Activated T-cell treated with anti-CD3 and anti-CD28 coated beads, Interleukin-2, amount 50 U/mL, for 24 hours (primary cell): ENCODE measurements around the gene RNF148.

Experiments used
- DNase-seq: peaks from one replicate; pipeline ENCODE4 v3.0.0-alpha.2; 2020
- H3K27ac Mint-ChIP-seq: 2 replicates; pipeline ENCODE4 v1.8.0; 2020; ENCODE audit warnings: mild to moderate bottlenecking, mixed read lengths
- H3K27me3 Mint-ChIP-seq: 2 replicates; pipeline ENCODE4 v1.8.0; 2020; ENCODE audit warnings: mixed read lengths
- H3K36me3 Mint-ChIP-seq: 2 replicates; pipeline ENCODE4 v1.8.0; 2020; ENCODE audit warnings: low read depth, mixed read lengths
- H3K4me1 Mint-ChIP-seq: 2 replicates; pipeline ENCODE4 v1.8.0; 2020; ENCODE audit warnings: low read depth, mixed read lengths
- H3K4me3 Mint-ChIP-seq: 2 replicates; pipeline ENCODE4 v1.8.0; 2020; ENCODE audit warnings: mild to moderate bottlenecking, moderate library complexity, mixed read lengths
- H3K9me3 Mint-ChIP-seq: 2 replicates; pipeline ENCODE4 v1.8.0; 2020; ENCODE audit warnings: mixed read lengths

The RNF148 gene, protein sequence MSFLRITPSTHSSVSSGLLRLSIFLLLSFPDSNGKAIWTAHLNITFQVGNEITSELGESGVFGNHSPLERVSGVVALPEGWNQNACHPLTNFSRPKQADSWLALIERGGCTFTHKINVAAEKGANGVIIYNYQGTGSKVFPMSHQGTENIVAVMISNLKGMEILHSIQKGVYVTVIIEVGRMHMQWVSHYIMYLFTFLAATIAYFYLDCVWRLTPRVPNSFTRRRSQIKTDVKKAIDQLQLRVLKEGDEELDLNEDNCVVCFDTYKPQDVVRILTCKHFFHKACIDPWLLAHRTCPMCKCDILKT

DNA sequence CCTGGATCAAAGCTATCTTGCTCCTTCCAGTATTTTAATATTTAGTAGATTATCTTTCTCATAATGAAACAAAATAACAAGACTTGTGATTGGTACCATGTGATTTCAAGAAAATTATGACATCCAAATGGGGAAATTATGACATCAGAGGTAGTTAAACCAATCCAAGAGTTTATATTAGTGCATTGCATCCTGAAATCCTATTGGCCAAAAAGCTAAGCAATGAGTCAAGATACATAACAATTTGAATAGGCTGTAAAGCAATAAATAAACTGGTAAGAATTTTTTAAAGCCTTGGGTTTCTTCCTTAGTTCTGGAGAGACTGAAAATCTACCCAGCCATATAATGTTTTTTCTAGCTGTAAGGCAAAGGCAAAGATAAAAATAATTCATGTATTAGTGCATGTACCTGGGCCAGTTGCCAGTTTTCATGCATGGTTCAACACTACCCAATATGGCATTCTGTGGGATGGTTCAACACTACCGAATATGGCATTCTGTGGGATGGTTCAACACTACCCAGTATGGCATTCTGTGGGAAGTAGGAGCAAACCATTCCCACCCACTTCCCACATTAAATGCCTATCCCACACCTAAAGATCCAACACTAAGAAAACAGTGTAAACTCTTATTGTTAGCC, at the start of gene RNF148:
RNF148 (minus strand) TSS at position 51 of the 639 bp plus-strand sequence. CDS start 172 bp downstream, outside the sequence.
- Mint-ChIP-seq H3K27ac (no peak within 1 kb of the TSS), H3K36me3 (no peaks in the 10 kb centered on the region), H3K4me1 (no peaks in the 10 kb centered on the region), H3K9me3 (peaks cover 21% of the 10 kb centered on the region), H3K4me3 (no peak within 1 kb of the TSS), H3K27me3 (no peaks in the 10 kb centered on the region)
- DNase-seq, result no peak

DNA sequence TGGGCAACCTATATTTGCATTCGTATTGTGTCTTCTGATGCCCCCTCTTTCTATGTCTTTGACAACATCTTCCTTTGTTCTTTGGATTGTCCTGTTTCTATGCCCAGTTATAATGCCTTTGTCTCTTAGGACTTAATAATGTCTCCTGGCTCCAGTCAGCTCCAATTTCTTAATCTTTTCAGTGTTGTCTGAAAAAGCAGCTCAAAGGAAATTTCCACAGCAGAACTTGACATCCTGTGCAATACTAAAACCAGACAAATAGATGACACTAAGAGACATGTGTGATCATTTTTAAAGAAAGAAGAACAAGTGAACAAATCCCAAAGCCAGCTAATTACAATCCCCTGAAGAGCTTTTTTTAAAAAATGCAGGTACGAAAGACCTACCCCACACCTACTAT, 47.7 kb upstream of the RNF148 start:
- peaks cover 9% of the 10 kb centered on the region for H3K9me3 Mint-ChIP-seq
- no peaks in the 10 kb centered on the region for H3K27me3 Mint-ChIP-seq
- H3K36me3 Mint-ChIP-seq, result no peaks in the 10 kb centered on the region
- no peak overlapping the region for H3K27ac Mint-ChIP-seq
- H3K4me1 Mint-ChIP-seq, result no peaks in the 10 kb centered on the region
- no peak for DNase-seq
- H3K4me3 Mint-ChIP-seq, result no peak overlapping the region

DNA sequence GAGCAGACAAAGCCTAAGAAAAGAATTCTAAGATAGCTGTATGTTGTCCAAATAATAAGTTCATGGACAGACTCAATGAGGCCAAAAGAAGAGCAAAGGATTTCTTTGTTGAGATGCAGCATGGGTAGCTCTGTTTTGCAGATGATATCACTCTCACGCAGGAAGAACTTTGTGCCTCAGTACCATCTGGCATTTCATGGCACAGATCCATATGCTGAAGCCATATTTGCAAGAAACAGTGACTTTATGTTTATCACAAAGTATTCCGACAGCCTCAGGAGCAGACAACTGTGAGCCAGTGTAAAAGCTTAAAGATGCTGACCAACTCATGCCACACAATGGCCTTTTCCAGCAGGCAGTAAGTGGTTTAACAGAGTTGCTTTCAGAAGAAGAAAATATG, 45.5 kb upstream of the RNF148 start:
- no peak overlapping the region for H3K27ac Mint-ChIP-seq
- H3K27me3 Mint-ChIP-seq, result no peaks in the 10 kb centered on the region
- H3K4me1 Mint-ChIP-seq, result no peaks in the 10 kb centered on the region
- peaks cover 9% of the 10 kb centered on the region for H3K9me3 Mint-ChIP-seq
- DNase-seq, result no peak
- no peak overlapping the region for H3K4me3 Mint-ChIP-seq
- no peaks in the 10 kb centered on the region for H3K36me3 Mint-ChIP-seq

DNA sequence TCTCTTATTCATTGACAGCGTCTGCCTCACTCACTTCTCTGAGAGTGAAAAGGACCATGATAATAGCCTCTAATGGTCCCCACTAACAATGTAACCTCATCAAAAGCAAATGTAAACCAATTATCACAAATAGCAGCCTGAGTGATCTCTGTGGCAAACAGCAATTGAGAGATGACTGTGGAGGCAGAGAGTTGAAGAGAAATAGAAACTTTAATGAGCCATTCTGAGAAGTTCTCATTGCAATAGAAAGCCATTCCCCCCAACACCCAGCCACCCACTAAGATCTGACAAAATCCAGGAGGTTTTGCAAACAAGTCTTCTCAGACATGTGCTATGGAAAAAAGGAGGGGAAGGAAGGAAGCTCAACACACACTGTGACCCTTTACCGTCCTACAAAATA, 44.2 kb upstream of the RNF148 start:
- no peaks in the 10 kb centered on the region for H3K36me3 Mint-ChIP-seq
- no peak overlapping the region for H3K4me3 Mint-ChIP-seq
- H3K27ac Mint-ChIP-seq, result no peak overlapping the region
- no peak for DNase-seq
- no peaks in the 10 kb centered on the region for H3K4me1 Mint-ChIP-seq
- H3K9me3 Mint-ChIP-seq, result peaks cover 9% of the 10 kb centered on the region
- H3K27me3 Mint-ChIP-seq, result no peaks in the 10 kb centered on the region

DNA sequence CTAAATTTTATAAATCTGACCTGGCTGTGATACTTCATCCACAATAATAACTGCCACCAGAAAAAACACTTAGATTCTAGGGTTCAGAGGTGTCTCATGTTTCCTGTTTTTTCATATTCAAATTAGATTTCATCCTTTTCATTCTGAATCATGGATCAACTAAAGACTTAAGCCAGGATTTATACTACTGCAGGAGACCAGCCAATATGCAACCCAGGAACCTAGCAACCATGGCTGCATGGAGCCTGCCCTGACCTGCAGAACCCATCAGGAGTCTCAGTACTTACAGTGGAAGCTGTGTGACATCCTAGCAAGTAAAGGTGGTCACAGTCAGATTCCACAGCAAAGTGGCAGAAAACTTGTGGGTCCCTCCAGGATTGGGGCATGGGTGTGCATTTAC, 40.5 kb upstream of the RNF148 start:
- Mint-ChIP-seq H3K36me3 (no peaks in the 10 kb centered on the region), H3K4me3 (no peak overlapping the region), H3K9me3 (peaks cover 9% of the 10 kb centered on the region), H3K4me1 (no peaks in the 10 kb centered on the region), H3K27ac (no peak overlapping the region), H3K27me3 (no peaks in the 10 kb centered on the region)
- no peak for DNase-seq

DNA sequence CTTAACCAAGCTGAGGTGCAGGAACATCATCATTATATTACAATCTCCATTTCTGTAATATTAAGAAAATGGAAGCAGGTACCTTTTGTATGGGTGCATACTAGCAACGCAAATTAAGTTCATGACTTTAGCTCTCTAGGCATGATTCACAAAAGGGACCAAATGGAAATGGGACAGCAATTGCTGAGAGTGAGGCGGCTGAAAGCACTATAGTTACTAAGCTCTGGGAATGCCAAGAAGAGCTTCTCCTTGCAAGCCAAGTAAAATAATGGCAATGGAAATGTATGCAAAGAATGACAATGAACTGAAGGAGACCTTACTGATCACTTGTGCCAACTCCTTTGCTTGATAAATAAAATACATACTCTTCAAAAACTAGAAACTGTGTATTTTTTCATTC, 36.2 kb upstream of the RNF148 start:
- Mint-ChIP-seq H3K4me1 (no peaks in the 10 kb centered on the region), H3K9me3 (peaks cover 4% of the 10 kb centered on the region), H3K27me3 (no peaks in the 10 kb centered on the region), H3K27ac (no peak overlapping the region), H3K4me3 (no peak overlapping the region), H3K36me3 (no peaks in the 10 kb centered on the region)
- DNase-seq, result no peak

DNA sequence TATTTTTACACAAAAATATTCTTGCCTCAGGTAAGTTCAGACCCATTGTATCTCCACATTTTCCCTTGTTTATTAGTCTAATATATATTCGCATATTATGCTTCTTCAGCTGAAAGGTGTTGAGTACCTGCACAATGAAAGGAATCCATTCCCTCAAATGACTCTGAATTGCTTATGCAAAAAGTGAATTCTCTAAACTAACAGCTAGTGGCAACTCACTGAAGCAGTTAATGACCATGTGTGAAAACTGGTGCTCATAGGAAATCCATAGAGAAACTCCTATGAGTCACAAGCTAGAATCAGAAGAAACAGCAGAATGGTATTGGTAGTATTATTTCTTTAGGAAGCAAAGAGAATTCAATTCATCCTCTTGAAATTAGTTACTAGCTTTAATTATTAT, 33.5 kb upstream of the RNF148 start:
- Mint-ChIP-seq H3K4me3 (no peak overlapping the region), H3K27me3 (no peaks in the 10 kb centered on the region), H3K4me1 (no peaks in the 10 kb centered on the region), H3K27ac (no peak overlapping the region), H3K36me3 (no peaks in the 10 kb centered on the region), H3K9me3 (peaks cover 9% of the 10 kb centered on the region)
- no peak for DNase-seq

DNA sequence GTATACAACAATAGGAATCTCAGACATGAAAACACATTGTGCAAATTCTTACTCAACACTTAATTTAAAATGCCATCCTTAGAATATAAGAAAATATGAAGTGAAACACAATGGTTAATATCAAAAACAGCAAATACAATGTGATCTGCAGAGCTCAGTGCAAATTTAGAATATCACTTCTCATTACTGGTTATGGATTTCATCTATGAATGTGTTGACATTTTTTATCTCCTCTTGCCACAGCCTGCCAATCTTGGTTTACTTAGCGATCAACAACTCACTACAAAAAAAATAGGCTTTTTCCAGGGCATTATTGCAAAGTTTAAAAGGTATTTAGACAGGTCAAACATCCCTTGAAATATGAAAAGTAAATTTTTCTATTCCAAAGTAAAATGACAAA, 25.0 kb upstream of the RNF148 start:
- H3K36me3 Mint-ChIP-seq, result no peaks in the 10 kb centered on the region
- H3K4me3 Mint-ChIP-seq, result no peak overlapping the region
- H3K9me3 Mint-ChIP-seq, result peaks cover 15% of the 10 kb centered on the region
- H3K27me3 Mint-ChIP-seq, result no peaks in the 10 kb centered on the region
- no peaks in the 10 kb centered on the region for H3K4me1 Mint-ChIP-seq
- no peak overlapping the region for H3K27ac Mint-ChIP-seq
- DNase-seq, result no peak

DNA sequence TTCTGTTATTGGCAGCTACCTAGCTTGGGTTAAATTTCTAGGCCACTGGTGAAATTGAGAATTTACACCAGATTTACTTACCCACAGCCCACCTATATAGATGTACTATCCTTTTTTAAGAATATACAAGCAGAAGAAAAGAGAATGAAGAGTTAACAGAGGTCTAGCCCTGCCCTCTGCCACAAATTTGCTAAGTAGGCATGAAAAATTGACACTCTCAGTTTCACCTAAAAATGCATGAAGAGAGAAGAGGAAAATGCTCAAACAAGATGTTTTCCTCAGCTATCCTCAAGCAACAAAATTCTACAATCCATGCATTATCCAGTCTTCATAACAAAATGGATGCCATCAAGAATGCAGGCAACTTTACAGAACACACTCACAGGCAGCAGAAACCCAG, 24.6 kb upstream of the RNF148 start:
- Mint-ChIP-seq H3K4me1 (no peaks in the 10 kb centered on the region), H3K27me3 (no peaks in the 10 kb centered on the region), H3K27ac (no peak overlapping the region), H3K4me3 (no peak overlapping the region), H3K9me3 (peaks cover 15% of the 10 kb centered on the region), H3K36me3 (no peaks in the 10 kb centered on the region)
- DNase-seq, result no peak

DNA sequence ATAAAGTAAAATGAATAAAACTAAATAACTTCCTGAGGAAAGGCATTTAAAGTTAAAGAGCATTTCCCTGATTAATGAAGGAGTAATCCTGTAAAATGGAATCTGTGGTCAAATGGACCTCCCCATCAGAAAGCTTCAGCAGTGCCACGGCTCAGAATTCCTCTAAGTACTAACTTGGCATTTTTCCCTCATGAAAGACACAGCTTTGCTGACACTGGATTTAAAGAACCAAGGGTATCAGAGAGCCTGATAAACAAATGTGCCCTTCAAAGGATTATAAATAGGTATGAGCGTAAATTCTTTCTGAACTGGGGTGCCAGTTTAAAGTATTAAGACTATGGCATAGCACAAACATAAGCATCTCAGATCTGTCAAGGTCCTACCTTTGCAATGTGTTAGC, 24.2 kb upstream of the RNF148 start:
- Mint-ChIP-seq H3K36me3 (no peaks in the 10 kb centered on the region), H3K27me3 (no peaks in the 10 kb centered on the region), H3K27ac (no peak overlapping the region), H3K4me1 (no peaks in the 10 kb centered on the region), H3K9me3 (peaks cover 15% of the 10 kb centered on the region), H3K4me3 (no peak overlapping the region)
- DNase-seq, result no peak

DNA sequence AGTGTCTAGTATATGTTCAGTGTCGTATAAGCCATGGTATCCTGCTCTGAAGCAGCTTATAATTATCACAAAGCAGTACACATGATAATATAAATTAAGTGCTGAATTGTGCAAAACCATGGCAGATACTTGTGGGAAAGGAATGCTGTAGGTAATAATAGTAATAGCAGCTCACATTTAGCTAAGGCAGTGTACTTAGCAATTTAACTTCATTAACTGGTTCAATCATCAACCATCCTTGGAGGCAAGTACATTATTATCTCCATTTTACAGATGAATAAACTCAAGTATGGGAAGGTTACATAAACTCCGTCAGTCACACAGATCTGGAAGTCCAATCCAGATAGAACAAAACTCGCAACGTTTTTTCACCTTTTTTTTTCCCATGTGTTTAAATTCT, 21.6 kb upstream of the RNF148 start:
- H3K27me3 Mint-ChIP-seq, result no peaks in the 10 kb centered on the region
- no peak overlapping the region for H3K27ac Mint-ChIP-seq
- peaks cover 11% of the 10 kb centered on the region for H3K9me3 Mint-ChIP-seq
- no peaks in the 10 kb centered on the region for H3K4me1 Mint-ChIP-seq
- DNase-seq, result no peak
- H3K36me3 Mint-ChIP-seq, result no peaks in the 10 kb centered on the region
- H3K4me3 Mint-ChIP-seq, result no peak overlapping the region

DNA sequence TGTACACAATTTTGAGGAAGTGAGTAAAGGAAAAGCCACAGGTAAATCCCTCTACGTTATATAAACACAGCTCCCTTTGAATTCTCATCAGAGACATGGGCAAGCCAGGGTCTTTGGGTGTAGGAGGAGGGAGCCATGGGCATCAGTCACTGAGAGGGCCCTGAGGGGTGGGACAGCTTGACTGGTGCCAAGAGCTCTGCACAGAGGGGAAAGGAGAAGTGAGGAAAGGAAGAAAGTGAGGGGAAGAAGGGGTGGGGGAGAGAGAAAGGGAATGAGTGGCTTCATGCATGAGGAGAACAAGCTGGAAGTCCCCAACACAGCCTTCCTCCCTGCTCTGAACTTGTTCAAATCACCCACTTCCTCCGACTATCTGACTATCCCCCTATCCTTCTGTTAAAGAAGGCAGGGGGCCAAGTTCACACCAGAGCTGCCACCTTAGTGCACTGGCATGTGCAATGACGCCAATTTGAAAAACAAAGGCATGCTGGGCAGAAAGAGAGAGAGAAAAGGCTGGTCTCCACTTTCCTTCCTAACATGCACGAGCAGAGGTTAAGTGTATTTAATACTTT, 16.4 kb upstream of the RNF148 start:
- Mint-ChIP-seq H3K9me3 (no peaks in the 10 kb centered on the region), H3K27me3 (no peaks in the 10 kb centered on the region), H3K27ac (no peak overlapping the region), H3K4me3 (no peak overlapping the region), H3K4me1 (no peaks in the 10 kb centered on the region), H3K36me3 (no peaks in the 10 kb centered on the region)
- no peak for DNase-seq

DNA sequence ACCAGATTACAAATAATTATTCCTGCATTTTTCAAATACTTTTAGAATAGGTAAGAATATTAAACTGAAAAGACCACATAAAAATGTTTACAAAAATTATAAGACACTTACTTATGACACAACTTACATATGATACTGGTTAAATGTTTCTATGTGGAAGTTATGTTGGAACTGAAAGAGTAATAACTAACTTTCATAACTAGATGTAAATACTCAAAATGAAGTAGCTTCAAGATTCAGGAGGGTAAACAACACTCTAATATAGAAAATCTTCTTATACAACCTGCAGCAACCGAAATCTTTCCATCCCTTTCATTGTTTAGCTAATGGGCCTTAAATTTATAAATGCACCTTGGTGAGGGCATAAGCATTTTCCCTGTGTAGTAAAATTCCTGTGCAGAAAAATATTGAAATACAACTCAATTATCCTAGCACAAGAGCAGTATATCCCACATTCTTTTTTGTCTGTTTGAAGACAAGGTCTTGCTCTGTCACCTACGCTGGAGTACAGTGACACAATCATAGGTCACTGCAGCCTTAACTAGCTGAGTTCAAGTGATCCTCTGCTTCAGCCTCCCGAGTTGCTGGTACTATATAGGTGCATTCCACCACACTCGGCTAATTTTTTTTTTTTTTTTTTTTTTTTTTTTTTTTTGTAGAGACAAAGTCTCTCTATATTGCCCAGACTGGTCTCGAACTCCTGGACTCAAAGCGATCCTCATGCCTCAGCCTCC, 14.8 kb upstream of the RNF148 start:
- Mint-ChIP-seq H3K9me3 (no peaks in the 10 kb centered on the region), H3K4me3 (no peak overlapping the region), H3K27me3 (no peaks in the 10 kb centered on the region), H3K4me1 (no peaks in the 10 kb centered on the region), H3K36me3 (no peaks in the 10 kb centered on the region), H3K27ac (no peak overlapping the region)
- no peak for DNase-seq

DNA sequence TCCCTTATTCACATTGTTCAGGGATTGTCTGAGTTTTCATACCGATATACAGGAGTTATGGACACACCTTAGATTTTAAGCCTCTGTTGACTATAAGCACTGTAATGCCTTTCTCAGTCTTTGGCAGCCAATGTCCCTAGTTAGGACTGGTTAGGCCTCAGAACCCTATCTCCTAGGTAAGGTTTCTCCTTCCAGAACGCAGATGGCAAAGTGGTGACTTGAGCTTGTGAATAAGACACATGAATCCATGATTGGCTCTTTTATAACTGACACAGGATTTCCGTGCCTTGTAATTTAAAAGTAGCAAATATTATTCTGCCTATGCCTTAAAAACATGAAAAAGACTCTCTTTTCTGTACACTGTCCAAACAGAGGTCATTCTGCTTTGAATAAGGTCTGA, 12.5 kb upstream of the RNF148 start:
- Mint-ChIP-seq H3K4me3 (no peak overlapping the region), H3K36me3 (no peaks in the 10 kb centered on the region), H3K27ac (no peak overlapping the region), H3K4me1 (no peaks in the 10 kb centered on the region), H3K9me3 (no peaks in the 10 kb centered on the region), H3K27me3 (no peaks in the 10 kb centered on the region)
- no peak for DNase-seq

DNA sequence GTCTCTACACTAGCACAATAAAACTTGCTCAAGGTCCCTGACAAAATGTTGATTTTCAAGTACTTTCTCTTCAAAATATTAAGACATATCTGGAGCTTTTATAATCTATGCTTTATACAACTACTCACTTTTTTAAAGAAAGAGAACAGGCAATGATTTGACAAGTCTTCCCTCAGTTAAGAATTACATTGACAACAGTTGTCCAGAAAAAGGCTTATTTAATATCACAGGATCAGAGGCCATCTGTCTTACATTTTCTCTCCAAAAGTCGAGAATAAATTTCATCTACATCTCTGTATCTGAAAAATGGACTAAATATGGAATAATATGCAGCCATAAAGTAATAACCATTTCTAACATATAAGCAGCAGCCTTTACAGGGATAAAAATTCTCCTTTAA, 8.2 kb upstream of the RNF148 start:
- H3K36me3 Mint-ChIP-seq, result no peaks in the 10 kb centered on the region

More for the DNA sequence above, 8.2 kb upstream of the RNF148 start:
- Mint-ChIP-seq H3K27ac (no peak overlapping the region), H3K9me3 (peaks cover 2% of the 10 kb centered on the region), H3K4me3 (no peak overlapping the region), H3K27me3 (no peaks in the 10 kb centered on the region), H3K4me1 (no peaks in the 10 kb centered on the region)
- no peak for DNase-seq
